NCI-H2081 (cell line): Measurements from ENCODE around the gene ANAPC1.
"Not testable (repeated sequence)": the region's sequence is repeated elsewhere in the genome, so short reads cannot be mapped to it uniquely, and the experiment has no call there.

ENCODE experiments used
- DNase-seq, 2 experiments: peaks; one replicate each; lab custom pipeline; 2025; lab: John Stamatoyannopoulos, UW

Gene ANAPC1

DNA sequence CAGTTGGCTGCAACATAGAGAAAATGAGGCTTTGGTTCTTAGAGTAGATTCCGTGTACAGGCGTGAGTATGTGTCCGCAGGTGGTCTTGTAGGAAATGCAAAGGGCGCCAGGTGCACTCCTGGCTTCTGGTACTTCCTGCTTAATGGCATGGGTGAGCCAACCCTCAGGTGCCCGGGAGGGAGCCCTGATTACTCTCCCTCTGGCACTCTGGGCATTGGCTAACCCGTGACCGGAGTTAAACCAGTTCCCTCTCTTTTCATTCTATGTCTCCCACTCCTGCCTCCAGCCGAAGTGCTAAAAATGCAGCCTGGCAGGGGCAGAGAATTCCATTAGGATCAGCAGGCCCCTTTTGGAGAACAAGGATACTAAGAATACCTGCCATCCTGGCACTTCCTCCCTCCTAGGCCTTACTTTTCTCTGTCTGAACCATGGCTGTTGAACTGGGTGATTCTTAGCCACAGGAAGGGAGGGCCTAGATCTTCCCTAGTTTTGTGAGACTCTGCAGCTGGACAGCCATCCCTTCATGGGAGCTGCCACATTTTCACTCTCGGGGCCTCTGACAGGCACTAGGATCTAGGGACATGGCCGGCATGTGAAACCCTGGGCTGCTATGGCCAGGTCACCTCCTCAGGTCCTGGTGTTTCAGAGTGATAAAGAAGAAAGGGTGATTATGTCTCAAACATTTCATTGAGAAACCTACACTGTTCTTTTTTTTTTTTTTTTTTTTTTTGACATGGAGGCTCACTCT lies 20.9 kb upstream of the ANAPC1 start:
- DNase-seq, result peak in 1 of 2 experiments; percentile 2

DNA sequence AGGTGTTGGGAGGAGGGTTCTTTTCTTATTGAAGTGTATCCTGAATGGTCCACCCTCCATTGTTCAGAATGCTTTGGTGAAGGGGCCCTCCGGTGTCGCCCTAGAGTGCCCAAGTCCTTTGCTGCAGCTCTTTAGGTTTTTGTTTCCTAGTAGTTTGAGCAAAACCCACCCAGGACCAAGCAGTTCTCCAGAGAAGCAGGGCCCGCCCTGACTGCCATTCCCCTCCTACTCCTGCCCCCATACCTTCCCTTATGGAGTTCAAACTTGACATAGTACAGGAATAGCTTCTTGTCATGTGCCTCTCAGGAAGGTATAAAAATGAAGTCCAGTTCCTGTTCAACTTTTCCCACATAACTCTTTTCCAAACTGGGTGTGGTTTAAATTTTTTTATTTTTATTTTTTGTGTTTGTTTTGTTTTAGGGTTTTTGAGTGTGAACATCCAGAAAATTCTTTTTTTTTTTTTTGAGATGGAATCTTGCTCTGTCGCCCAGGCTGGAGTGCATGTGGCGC lies 20.0 kb upstream of the ANAPC1 start:
- no peak for DNase-seq

DNA sequence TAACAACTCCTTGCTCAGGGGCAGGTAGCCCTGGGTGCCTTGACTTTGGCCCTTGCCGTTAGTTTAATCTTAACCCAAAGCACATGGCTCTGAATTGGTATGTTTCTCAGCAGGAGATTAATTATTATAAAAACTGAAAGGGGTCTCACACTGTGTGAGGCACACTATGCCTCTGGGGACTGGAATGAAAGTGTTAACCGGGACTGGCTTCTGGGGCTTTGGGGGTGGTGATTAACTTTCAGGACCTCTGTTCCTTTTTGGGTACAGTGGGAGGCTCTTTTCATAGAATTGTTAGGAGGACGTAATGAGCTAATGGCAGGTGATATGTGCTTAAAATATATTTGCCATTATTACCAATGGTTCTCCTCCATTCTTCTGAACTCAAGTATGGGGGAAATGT lies 19.5 kb upstream of the ANAPC1 start:
- DNase-seq, result no peak

DNA sequence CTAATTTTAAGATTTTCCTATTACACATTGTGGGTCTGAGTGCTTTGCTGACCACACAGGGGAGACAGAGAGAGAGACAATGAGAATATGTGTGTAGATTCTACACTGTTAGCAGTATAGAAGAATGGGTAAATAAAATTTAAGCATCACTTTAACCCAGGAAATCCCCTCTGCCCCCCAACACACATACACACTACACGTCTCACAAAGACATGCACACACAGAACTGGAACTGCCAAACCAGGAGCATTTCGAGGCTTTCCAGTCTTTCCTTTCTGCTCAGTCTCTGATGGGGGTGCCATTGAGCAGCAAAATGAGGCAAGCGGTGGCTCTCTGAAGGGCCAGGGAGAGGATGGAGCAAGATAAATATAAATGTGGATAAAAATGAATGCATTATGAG lies 16.9 kb upstream of the ANAPC1 start:
- DNase-seq, result peak in 1 of 2 experiments; percentile 26

DNA sequence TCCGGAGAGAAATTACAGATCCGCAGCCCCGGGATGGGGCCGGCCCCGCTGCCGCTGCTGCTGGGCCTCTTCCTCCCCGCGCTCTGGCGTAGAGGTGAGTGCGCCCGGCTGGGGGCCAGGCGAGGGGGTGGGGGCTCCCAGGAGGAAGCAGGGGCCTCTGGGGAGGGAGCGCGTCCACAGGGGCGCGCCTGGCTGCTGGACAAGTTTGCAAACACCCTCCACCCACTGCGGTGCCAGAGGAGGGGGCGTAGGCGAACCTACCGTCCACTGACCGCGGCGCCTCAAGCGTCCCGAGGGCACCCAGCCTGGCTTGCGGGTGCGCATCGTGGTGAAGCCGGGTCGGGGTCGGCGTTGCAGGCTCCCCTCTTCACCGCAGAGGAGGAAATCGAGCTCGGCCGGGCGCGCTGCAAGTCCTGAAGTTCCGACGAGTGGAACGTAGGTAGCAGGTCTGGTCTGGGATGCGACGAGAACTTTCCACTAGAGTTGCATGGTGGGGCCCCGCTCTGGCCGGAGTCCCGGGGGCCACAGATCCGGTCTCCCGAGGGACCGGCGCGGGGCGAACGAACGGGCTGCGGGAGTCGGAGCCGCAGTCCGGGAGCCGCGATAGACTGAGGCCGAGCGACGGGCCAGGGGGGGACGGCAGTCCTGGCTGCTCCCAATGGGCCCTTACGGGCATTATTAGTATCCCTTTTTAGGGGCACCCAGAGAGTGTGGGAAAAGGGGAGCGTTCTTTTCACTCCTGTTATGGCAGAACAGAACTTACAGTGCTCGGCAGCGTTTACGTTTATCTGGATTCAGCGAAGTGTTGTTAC lies 14.9 kb upstream of the ANAPC1 start:
- DNase-seq, result peak in 1 of 2 experiments; percentile 32

DNA sequence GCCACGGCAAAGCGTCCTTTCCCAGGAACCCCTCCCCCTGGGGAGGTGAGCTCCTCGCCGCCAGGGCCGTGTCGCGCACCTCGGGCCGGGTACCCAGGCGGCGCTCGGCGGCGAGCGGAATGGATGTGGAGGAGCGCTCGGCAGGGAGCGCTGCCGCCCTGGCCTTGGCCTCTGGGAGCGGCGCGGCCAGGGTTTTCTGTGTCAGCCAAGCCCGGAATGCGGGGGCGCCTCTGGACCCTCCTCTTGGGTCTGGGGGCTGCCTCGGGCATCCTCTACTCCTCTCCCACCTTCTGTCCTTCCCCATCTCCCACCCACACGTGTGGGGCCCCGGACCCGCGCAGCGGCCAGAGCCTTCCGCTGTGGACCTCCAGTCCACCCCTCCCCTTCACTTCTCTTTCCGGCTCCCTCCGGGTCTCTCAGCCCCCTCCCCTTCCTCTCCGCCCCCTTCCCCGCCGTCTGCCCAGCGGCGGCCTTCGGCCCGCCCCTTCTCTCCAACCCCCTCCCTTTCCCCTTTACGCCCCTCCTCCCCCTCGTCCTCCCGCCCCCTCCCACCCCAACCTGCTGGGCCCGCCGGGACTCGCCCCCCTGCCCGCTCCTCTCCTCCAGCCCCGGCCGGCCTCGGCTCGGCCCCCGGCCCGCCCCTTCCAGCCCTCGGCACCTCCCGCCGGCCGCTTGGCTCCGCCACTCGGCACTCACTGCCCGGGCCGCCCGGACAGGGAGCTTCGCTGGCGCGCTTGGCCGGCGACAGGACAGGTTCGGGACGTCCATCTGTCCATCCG lies 14.1 kb upstream of the ANAPC1 start, which contains the start of gene MERTK:
Gene MERTK, plus strand, starts transcription at position 684 of the 779 bp plus-strand sequence. CDS start 129 bp downstream, outside the sequence.
- peak; percentile 74 to 76 for DNase-seq

DNA sequence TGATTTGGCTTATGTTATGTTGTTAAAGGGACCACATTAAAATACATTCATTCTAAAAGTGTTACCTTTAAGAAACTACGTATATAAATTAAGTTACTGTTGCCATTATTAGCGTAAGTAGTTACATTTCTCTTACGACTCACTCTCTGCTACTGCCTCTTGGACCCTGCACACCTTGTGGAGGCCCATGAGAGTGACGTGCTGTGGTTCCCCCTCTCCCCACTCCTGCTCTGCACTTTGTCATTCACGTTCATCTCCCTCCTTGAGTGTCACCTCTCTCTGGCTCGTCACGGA lies 13.6 kb upstream of the ANAPC1 start:
- DNase-seq, result no peak

DNA sequence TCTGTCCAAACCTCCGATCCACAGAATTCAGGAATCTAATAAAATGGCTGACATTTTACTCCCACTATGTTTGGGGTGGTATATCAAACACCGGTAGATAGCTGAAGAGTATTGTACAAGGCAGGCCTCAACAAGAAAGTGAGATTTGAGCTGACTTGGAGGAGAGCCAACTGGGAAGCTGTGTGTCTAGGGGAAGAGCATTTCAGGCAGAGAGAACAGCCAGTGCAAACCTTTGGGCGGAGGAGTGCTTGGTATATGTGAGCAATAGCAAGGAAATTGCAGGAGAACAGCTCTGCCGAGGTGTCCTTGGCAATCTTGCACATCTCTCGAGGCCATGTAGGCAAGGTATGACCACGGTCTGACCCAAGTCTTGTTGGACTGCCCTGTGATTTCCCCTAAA lies 12.6 kb upstream of the ANAPC1 start:
- peak in 1 of 2 experiments; percentile 19 for DNase-seq

DNA sequence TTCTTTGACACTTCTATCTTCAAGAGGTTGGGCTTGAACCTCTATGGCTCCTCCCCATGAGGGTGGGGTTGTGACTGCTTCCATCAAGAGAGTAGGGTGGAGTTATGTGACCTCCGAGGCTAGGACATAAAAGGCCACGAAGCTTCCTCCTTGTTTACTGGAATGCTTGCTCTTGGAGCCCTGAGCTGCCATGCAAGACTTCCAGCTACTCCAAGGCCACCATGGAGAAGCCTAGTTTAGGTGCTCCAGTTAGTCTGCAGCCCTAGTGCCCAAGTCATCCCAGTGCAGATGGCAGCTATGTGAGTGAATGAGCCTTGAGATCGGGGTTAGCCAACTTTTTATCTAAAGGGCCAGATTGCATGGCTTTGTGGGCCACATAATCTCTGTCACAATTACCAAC lies 12.0 kb upstream of the ANAPC1 start:
- DNase-seq, result no peak

DNA sequence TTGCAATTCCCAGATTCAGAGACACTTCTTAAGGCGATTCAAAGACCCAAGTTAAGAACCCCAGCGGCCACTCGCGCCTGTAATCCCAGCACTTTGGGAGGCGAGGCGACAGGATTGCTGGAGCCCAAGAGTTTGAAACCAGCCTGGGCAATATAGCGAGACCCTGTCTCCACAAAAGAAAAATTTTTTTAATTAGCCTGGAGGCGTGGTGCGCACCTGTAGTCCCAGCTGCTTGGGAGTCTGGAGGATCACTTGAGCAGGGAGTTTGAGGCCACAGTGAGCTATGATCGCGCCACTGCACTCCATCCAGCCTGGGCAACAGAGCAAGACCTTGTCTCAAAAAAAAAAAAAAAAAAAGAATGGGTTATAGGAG lies 585 bp upstream of the ANAPC1 start:
- peak in 1 of 2 experiments; percentile 42 for DNase-seq

DNA sequence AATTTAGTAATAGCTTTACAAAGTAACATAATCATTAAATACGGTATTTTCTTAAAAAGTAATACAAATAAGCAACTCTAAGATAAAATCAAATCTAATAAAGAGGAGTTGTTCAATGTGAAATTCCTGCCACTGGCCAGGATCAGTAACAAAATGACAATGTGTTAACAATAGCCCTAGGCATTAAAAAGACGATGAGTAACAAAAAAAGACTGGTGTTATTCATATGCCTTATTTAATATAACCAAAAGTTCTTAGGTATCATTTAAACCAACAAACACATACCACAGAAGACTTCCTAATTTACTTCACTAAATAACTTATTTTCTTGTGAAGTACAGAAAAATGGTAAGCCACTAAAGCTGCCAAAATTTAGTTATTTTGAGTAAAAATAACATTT lies 11.2 kb downstream of the ANAPC1 start:
- DNase-seq, result not testable (repeated sequence)

DNA sequence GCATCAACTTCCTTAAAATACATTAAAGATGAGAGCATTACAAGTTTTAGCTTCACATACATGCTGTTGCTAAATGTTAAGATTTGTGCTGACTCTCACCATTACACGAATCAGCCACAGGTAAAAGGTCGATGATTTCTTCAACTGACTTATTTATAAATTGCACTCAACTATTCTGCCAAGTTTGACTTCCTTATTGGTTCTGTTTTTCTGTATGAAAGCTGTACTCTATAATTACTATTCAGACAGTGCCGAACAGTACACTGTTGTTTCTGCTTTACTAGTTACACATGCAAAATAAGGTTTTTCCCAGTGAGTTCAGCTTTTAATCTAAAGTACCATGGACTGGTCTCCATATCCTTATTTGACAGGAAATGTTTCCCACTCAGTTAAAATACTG lies 18.9 kb downstream of the ANAPC1 start:
- DNase-seq, result not testable (repeated sequence)

DNA sequence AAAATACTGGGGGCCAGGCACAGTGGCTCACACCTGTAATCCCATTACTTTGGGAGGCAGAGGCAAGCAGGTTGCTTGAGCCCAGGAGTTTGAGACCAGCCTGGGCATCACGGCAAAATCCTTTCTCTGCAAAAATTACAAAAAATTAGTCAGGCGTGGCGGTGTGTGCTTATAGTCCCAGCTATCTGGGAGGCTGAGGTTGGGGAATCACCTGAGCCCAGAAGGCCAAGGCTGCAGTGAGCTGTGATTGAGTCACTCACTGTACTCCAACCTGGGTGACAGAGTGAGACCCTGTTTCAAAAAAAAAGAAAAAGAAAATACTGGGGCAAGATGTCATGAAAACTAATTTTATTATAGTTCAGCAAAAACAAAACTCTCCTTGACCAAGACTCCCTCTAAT lies 24.0 kb downstream of the ANAPC1 start:
- not testable (repeated sequence) for DNase-seq

DNA sequence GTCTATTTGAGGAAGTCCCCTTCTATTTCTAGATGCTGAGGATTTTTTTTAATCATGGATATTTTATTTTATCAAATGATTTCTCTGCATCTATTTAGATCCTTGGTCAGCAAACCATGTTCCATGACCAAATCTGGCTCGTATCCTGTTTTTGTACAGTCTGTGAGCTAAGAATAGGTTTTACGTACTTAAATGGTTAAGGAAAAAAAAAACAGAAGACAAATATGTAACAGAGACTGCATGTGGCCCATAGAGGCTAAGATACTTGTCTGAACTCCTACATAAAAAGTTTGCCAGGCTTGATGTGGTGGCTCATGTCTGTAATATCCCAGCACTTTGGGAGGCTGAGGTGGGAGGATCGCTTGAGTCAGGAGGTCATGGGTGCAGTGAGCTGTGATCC lies 31.4 kb downstream of the ANAPC1 start:
- not testable (repeated sequence) for DNase-seq

DNA sequence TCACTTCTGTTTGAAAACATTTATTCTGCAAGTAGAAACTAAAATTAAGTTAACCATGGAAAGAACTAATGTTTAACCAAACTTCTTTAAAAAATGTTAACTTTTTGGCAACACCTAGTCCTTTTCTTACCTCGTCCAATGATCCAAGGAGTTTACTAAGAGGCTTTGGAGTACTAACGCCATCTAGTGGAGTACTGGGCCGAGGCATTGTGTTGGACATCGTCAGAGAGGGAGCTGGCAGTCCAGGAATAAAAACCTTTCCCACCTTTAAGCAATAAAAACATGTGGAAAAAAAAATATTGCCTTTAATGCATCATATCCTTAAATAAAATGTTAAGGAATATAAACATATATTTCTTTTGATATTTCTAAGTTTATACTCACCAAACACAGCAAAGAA lies 33.3 kb downstream of the ANAPC1 start:
- peak; percentile 11 to 28 for DNase-seq

DNA sequence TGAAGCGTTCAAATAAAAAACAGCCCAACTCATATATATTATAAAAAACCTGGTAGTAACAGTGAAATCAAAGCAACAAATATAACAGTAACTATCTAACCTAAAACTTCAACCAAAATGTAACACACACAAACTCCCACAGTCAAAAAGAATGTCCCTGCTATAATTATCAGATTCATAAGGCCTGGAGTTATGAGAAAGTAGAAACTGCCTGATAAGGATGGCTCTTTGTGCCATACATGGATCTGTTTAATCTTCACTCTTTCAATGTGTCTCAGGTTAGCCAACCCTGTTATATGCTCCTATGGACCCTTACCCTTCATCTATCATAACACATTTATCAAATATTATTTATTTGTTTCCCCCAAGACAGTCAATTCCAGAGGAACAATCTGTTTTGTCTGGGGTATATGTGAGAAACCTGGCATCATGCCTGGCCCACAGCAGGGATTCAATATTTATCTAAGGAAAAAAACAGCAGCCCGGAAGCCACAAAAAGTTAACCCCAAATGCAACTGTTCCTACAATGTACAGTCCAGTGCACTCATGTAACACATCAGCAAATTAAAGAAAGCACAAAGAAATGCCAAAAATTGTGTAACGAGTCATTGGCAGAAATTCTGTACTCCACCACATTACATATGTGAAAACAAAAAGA lies 44.2 kb downstream of the ANAPC1 start:
- peak in 1 of 2 experiments; percentile 32 for DNase-seq

DNA sequence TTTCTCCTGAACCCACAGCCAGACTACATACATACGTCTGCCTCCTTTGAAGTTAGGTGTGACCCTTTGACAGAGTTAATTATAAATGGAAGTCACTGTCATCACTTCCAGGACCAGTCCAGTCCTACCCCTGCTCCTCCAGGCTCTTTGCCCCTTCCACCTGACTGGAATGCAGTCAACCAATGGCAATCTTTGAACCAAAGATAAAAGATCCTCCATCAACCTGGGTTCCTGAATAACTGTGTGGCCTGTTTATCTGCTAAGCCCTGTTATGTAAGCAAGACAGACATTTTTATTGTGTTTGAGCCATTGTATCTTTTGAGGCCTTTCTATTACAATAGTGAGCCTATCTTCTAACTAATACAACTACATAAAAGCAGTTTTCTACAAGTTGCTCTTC lies 45.0 kb downstream of the ANAPC1 start:
- DNase-seq, result not testable (repeated sequence)

DNA sequence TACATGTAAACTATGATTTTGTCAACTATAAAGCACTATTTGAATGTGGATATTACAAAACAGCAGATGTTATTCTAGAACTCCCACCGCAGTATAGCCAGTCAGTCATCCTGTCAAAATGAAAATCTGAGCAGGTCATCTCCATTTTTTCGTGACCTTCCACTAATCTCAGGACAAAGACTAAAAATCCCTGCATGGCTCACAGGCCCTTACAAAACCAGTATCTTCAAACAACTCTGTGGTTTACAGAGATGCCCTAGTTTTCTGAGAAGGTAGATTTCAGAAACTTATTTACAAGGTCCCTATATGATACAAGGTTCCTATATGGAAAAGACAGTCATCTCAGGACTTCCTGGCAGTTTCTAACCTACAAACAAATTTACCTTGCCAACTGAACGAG lies 49.8 kb downstream of the ANAPC1 start:
- not testable (repeated sequence) for DNase-seq

DNA sequence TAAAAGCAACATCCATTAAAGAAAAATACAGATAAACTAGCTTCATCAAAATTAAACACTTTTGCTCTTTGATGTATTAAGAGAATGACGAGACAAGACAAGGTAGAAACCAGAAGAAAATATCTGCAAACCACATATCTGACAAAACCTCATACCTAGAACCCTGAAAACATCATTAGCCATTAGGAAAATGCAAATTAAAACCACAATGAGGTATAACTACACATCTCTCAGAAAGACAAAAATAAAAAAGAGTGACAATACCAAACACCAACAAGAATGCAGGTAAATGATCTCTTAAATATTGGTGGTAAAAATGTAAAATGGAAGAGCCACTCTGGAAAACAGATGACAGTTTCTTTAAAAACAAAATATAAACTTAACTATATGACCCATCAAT lies 53.5 kb downstream of the ANAPC1 start:
- not testable (repeated sequence) for DNase-seq

DNA sequence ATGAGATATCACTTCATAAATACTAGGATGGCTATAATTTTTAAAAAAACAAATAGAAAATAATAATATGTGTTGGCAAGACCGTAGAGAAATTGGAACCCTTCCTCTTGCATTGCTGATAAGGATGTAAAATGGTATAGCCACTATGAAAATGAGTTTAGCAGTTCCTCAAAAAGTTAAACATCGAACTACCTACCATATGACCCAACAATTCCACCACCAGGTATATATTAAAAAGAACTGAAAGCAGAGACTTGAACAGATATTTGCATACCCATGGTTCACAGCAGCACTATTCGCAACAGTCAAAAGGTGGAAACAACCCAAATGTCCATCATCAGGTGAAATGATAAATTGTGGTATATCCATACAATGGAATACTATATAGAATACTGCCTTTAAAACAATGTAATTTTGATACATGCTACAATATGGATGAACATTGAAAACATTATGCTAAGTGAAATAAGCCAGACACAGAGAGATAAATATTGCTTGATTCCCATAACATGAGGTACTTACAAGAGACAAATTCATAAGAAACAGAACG lies 55.7 kb downstream of the ANAPC1 start:
- DNase-seq, result not testable (repeated sequence)

DNA sequence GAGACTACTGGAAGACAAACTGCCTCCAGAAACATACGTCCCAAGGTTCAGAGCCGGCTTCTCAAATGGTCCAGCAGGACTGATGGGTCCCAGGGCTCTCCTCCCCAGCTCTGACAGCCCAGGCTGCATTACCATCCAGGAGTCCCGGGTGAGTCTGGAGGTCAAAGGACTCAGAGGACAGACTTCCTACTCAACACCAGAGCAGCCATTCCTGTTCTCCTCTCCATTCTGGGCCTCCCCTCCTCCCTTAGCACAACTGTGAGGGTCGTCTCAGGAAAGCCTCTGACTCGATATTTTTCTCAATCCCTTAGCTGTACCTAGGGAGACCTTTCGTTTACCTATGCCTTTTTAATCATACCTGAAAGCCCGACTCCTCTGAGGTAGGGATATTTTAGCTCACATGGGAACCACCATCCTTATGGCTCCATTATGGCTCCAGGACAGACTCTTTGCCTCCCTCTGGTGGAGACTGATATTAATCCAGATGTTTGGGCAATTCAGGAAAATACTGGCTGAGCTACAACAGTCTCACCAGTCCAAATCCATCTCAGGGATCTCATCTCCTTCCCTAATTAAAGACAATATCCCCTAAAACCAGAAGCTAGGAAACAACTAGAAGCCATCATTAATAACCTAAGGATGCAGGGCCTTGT lies 70.9 kb downstream of the ANAPC1 start:
- not testable (repeated sequence) for DNase-seq
